MCF 10A (cell line): ENCODE results near the gene FKBP1B. TPM values are rescaled to one million over a fixed set of nuclear protein-coding genes. Genes with fewer than 3 reads are reported as not detected.

Experiments
- Bru-seq: library from RNA; stranded (reverse); fragments of 400-500 nt; gene quantifications from one replicate; lab custom pipeline; 2021; lab: Mats Ljungman, UMichigan
- BruChase-seq, 2 experiments: library from RNA; stranded (reverse); fragments of 400-500 nt; gene quantifications; one replicate each; lab custom pipeline; 2021; lab: Mats Ljungman, UMichigan
- BruUV-seq: library from RNA; stranded (reverse); fragments of 400-500 nt; replicated peaks from 2 replicates; lab custom pipeline; 2021; lab: Mats Ljungman, UMichigan
- CTCF ChIA-PET: fragments of 300-600 bp; sonication (Branson Sonifier 250); formaldehyde crosslinking; extraction: SDS; loops from one replicate; lab custom pipeline; 2021; ENCODE audit warnings: antibody characterized with exemption, inconsistent platforms; lab: Yijun Ruan, JAX
- POLR2A ChIA-PET: fragments of 300-600, 350-650 bp; sonication (Branson Sonifier 250); formaldehyde crosslinking; extraction: SDS; loops from one replicate; lab custom pipeline; 2020; ENCODE audit warnings: antibody characterized with exemption, inconsistent platforms; lab: Yijun Ruan, JAX
- DNase-seq: peaks from one replicate; pipeline ENCODE4 v3.0.0-alpha.2; 2018; ENCODE audit not compliant: unreplicated experiment
- H3K27ac Mint-ChIP-seq: one replicate; pipeline ENCODE4 v1.8.0; 2022; ENCODE audit warnings: mild to moderate bottlenecking, low read depth, mixed read lengths; ENCODE audit not compliant: unreplicated experiment
- H3K27me3 Mint-ChIP-seq: one replicate; pipeline ENCODE4 v1.8.0; 2022; ENCODE audit warnings: mixed read lengths; ENCODE audit not compliant: insufficient read depth, unreplicated experiment
- H3K36me3 Mint-ChIP-seq: one replicate; pipeline ENCODE4 v1.8.0; 2022; ENCODE audit warnings: mild to moderate bottlenecking, moderate library complexity, mixed read lengths; ENCODE audit not compliant: insufficient read depth, unreplicated experiment
- H3K4me1 Mint-ChIP-seq: one replicate; pipeline ENCODE4 v1.8.0; 2022; ENCODE audit warnings: mixed read lengths; ENCODE audit not compliant: insufficient read depth, unreplicated experiment
- H3K4me3 Mint-ChIP-seq: one replicate; pipeline ENCODE4 v1.8.0; 2022; ENCODE audit warnings: mild to moderate bottlenecking, moderate library complexity, mixed read lengths; ENCODE audit not compliant: unreplicated experiment
- H3K9me3 Mint-ChIP-seq: one replicate; pipeline ENCODE4 v1.8.0; 2022; ENCODE audit warnings: mixed read lengths; ENCODE audit not compliant: unreplicated experiment
- intact Hi-C: fragments of 100-400 bp; cut with micrococcal nuclease; formaldehyde crosslinking; loops from 2 replicates; pipeline ENCODE4 v1.14.1; 2022
- long read RNA-seq: library from polyadenylated mRNA; stranded (forward); transcript quantifications from one replicate; pipeline ENCODE4 v2.0.0, GENCODE V29; 2022
- total RNA-seq: library from RNA; stranded (reverse); gene quantifications from 2 replicates; pipeline ENCODE4 v1.2.3, GENCODE V29; 2022
- TF ChIP-seq, protein P1 (sequence below): fragments of 200-600 bp; IDR thresholded peaks from one replicate; pipeline ENCODE4 v1.8.0; 2022; ENCODE audit warnings: antibody characterized with exemption, mild to moderate bottlenecking; ENCODE audit not compliant: unreplicated experiment

The FKBP1B gene
- total RNA-seq (1.7 and 1.8 TPM in 2 replicates), Bru-seq, nascent RNA (percentile 20 among the genes with signal in this experiment), BruChase-seq, experiment 1, labeled RNA remaining after a 6-hour chase (percentile 32 among the genes with signal in this experiment), BruChase-seq, experiment 2, labeled RNA remaining after a 2-hour chase (percentile 31 among the genes with signal in this experiment)
- long read RNA-seq, partial matches to known transcripts, result 0 of 2 reads
- long read RNA-seq, other reads (novel, unspliced or antisense), result 1 of 2 reads

DNA sequence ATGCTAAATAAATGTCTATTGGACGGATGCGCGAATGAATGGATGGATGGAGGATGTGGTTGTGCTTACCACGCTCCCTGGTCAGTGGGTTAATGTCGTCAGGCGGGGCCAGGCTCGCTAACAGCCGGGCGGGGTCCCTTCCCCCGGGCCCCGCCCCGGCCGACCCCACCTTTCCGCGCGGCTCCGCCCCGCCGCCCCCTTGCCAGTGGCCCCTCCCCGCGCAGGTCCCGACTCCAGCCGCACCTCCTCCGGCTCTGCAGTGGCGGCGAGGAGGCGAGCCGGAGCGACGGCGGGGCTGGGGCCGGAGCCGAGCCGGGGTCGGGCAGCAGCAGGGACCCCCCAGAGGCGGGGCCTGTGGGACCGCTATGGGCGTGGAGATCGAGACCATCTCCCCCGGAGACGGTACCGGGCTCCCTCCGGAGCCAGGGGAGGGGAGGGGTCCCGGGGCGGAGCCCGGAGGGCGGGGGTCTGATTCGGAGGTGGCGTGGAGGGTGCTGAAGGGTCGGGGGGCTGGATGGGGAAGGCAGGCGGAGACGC is at the start of gene FKBP1B:
Gene FKBP1B (plus strand): TSS at position 257 of the 537 bp plus-strand sequence. CDS start 109 bp downstream, at position 366.
- Mint-ChIP-seq H3K36me3 (peaks cover 5% of the 10 kb centered on the region), H3K27me3 (no peaks in the 10 kb centered on the region), H3K27ac (no peak within 1 kb of the TSS), H3K4me1 (peaks cover 24% of the 10 kb centered on the region), H3K9me3 (no peaks in the 10 kb centered on the region), H3K4me3 (no peak within 1 kb of the TSS)
- intact Hi-C loops, result no loop called here
- ChIA-PET POLR2A (interaction anchor here (0.8 to 2.8 kb wide), 12 partner anchors 8 to 124 kb away, joined by 3 to 22 read pairs (median 4); partner anchors contain the start of genes ATAD2B, SF3B6 and TP53I3), CTCF (interaction anchor here (0.6 to 0.9 kb wide), 2 partner anchors 101 to 122 kb away, joined by 3 read pairs; no protein-coding TSS in a partner anchor)
- DNase-seq, result peak; percentile 48
- no TSS peak for BruUV-seq
- TF ChIP-seq, protein P1, sequence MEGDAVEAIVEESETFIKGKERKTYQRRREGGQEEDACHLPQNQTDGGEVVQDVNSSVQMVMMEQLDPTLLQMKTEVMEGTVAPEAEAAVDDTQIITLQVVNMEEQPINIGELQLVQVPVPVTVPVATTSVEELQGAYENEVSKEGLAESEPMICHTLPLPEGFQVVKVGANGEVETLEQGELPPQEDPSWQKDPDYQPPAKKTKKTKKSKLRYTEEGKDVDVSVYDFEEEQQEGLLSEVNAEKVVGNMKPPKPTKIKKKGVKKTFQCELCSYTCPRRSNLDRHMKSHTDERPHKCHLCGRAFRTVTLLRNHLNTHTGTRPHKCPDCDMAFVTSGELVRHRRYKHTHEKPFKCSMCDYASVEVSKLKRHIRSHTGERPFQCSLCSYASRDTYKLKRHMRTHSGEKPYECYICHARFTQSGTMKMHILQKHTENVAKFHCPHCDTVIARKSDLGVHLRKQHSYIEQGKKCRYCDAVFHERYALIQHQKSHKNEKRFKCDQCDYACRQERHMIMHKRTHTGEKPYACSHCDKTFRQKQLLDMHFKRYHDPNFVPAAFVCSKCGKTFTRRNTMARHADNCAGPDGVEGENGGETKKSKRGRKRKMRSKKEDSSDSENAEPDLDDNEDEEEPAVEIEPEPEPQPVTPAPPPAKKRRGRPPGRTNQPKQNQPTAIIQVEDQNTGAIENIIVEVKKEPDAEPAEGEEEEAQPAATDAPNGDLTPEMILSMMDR, result no peak

DNA sequence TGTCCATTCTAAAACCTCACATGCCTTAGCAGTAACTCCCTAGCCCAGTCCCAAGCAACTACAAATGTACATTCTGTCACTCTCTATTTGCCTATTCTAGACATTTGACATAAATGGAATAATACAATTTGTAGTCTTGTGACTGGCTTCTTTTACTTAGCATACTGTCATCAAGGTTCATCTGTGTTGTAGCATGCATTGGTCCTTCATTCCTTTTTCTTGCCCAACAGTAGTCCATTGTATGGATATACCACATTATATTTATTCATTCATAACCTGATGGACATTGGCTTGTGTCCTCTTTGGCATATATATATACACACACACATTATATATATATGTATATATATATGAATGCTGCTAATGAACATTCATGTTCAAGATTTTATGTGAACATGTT is 41.8 kb upstream of the FKBP1B start:
- ChIA-PET CTCF (interaction anchor here (0.6 kb wide), 1 partner anchor 1186 kb away, joined by 3 read pairs; no protein-coding TSS in a partner anchor), POLR2A (no interaction called here)
- TF ChIP-seq, protein P1, result no peak
- DNase-seq, result no peak
- Mint-ChIP-seq H3K27me3 (no peaks in the 10 kb centered on the region), H3K9me3 (no peaks in the 10 kb centered on the region), H3K4me1 (no peaks in the 10 kb centered on the region), H3K36me3 (peaks cover 1% of the 10 kb centered on the region), H3K4me3 (no peak overlapping the region), H3K27ac (no peak overlapping the region)
- BruUV-seq, result no TSS peak
- intact Hi-C loops, result no loop called here

DNA sequence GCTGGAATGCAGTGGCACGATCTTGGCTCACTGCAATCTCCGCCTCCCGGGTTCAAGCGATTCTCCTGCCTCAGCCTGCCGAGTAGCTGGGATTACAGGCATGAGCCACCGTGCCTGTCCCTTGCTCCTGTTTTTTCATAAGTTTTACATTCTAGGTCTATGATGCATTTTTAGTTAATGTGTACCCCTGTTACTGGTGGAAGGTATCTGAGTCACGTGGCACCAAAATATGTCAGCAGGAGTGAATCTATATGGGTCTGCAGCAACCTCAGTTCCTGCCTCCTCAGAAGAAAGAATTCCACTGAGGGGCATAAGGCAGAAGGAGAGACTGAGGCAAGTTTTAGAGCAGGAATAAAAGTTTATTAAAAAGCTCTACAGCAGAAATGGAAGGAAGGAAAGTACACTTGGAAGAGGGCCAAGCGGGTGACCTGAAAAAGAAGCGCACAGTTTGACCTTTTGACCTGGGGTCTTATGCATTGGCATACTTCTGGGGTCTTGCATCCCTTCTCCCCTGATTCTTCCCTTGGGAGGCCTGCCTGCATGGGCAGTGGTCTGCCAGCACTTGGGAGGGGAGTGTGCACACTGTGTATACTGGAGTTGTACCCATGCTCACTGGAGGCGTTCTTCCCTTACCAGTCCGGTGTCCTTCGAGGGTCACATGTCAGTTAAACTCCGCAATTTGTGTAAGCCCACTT is 40.7 kb upstream of the FKBP1B start:
- H3K9me3 Mint-ChIP-seq, result no peaks in the 10 kb centered on the region
- no peaks in the 10 kb centered on the region for H3K36me3 Mint-ChIP-seq
- no peaks in the 10 kb centered on the region for H3K4me1 Mint-ChIP-seq
- TF ChIP-seq, protein P1, result no peak
- H3K4me3 Mint-ChIP-seq, result no peak overlapping the region
- BruUV-seq, result no TSS peak
- intact Hi-C loops, result no loop called here
- ChIA-PET POLR2A (no interaction called here), CTCF (interaction anchor here (0.6 kb wide), 2 partner anchors 25 to 36 kb away, joined by 3 to 4 read pairs; no protein-coding TSS in a partner anchor)
- DNase-seq, result no peak
- no peak overlapping the region for H3K27ac Mint-ChIP-seq
- no peaks in the 10 kb centered on the region for H3K27me3 Mint-ChIP-seq

DNA sequence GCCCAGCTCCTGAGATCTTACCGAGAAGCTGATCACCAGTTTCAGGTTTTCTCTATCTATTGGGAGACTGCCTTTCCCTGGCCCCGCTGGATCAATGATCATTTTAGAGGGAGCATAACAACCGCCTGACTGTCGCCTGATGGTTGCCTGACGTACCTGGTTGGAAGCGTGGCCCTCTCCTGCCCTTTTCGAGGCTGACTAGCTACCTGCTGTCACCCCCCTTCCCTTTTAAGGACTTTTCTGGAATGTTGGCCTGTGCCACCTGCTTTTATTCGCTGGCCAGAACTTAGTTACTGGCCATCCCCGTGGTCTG is 40.2 kb upstream of the FKBP1B start:
- Mint-ChIP-seq H3K27ac (no peak overlapping the region), H3K27me3 (no peaks in the 10 kb centered on the region), H3K9me3 (no peaks in the 10 kb centered on the region), H3K4me3 (no peak overlapping the region), H3K36me3 (no peaks in the 10 kb centered on the region), H3K4me1 (no peaks in the 10 kb centered on the region)
- DNase-seq, result no peak
- POLR2A ChIA-PET, result interaction anchor here (0.6 kb wide), 1 partner anchor 17 kb away, joined by 3 read pairs; no protein-coding TSS in a partner anchor
- BruUV-seq, result no TSS peak
- TF ChIP-seq, protein P1, result no peak
- CTCF ChIA-PET, result interaction anchor here (0.6 to 0.8 kb wide), 3 partner anchors 25 to 74 kb away, joined by 3 to 4 read pairs (median 4); no protein-coding TSS in a partner anchor
- intact Hi-C loops, result no loop called here
